HepG2 (cell line): Measurements from ENCODE around the gene GFOD1. TPM values are rescaled to one million over a fixed set of nuclear protein-coding genes. Genes with fewer than 3 reads are reported as not detected.

Experiments used
- AHR ChIP-seq: IDR thresholded peaks from 2 replicates; pipeline ENCODE4 v1.6.1; 2018; ENCODE audit warnings: missing genetic modification reagents, missing compliant biosample characterization
- ARNTL ChIP-seq: sonication (generic); formaldehyde crosslinking; IDR thresholded peaks from 2 replicates; pipeline ENCODE4 v1.4.0; 2020; ENCODE audit warnings: mild to moderate bottlenecking, missing genetic modification reagents
- DPF2 ChIP-seq: sonication (generic); formaldehyde crosslinking; IDR thresholded peaks from 2 replicates; pipeline ENCODE4 v1.4.0; 2020; ENCODE audit warnings: mild to moderate bottlenecking, low read depth, missing genetic modification reagents, borderline replicate concordance
- HNF4A ChIP-seq: sonication (generic); formaldehyde crosslinking; IDR thresholded peaks from 2 replicates; pipeline ENCODE4 v1.4.0; 2020; ENCODE audit warnings: missing genetic modification reagents
- MIER2 ChIP-seq: IDR thresholded peaks from 2 replicates; pipeline ENCODE4 v1.6.1; 2016; ENCODE audit warnings: missing biosample characterization, missing genetic modification reagents
- PAF1 ChIP-seq: IDR thresholded peaks from 2 replicates; pipeline ENCODE4 v1.6.1; 2016; ENCODE audit warnings: missing genetic modification reagents, missing compliant biosample characterization
- PHF5A ChIP-seq: IDR thresholded peaks from one replicate; pipeline ENCODE4 v1.6.1; 2018; ENCODE audit warnings: low read depth, missing genetic modification reagents; ENCODE audit not compliant: unreplicated experiment
- RCOR2 ChIP-seq: IDR thresholded peaks from 2 replicates; pipeline ENCODE4 v1.6.1; 2016; ENCODE audit warnings: missing biosample characterization, missing genetic modification reagents
- RFX3 ChIP-seq: IDR thresholded peaks from 2 replicates; pipeline ENCODE4 v1.6.1; 2016; ENCODE audit warnings: missing biosample characterization, missing genetic modification reagents
- TBX2 ChIP-seq: sonication (generic); formaldehyde crosslinking; IDR thresholded peaks from 2 replicates; pipeline ENCODE4 v1.5.0; 2020; ENCODE audit warnings: missing genetic modification reagents, mild to moderate bottlenecking, borderline replicate concordance
- ZNF138 ChIP-seq: sonication (generic); formaldehyde crosslinking; IDR thresholded peaks from 2 replicates; pipeline ENCODE4 v1.5.0; 2020; ENCODE audit warnings: mild to moderate bottlenecking, low read depth, missing genetic modification reagents
- ZNF354B ChIP-seq: sonication (generic); formaldehyde crosslinking; IDR thresholded peaks from 2 replicates; pipeline ENCODE4 v1.8.0; 2022; ENCODE audit warnings: mild to moderate bottlenecking, missing genetic modification reagents
- ZNF441 ChIP-seq: sonication (generic); formaldehyde crosslinking; IDR thresholded peaks from 2 replicates; pipeline ENCODE4 v1.7.0; 2021; ENCODE audit warnings: missing genetic modification reagents, borderline replicate concordance
- ZNF557 ChIP-seq: sonication (generic); formaldehyde crosslinking; IDR thresholded peaks from 2 replicates; pipeline ENCODE4 v1.4.0; 2020; ENCODE audit warnings: missing genetic modification reagents
- ZNF562 ChIP-seq: sonication (generic); formaldehyde crosslinking; IDR thresholded peaks from 2 replicates; pipeline ENCODE4 v1.8.0; 2022; ENCODE audit warnings: missing genetic modification reagents, borderline replicate concordance
- ZNF660 ChIP-seq: sonication (generic); formaldehyde crosslinking; IDR thresholded peaks from 2 replicates; pipeline ENCODE4 v1.5.1; 2020; ENCODE audit warnings: mild to moderate bottlenecking, low read depth, missing genetic modification reagents, borderline replicate concordance
- ZNF670 ChIP-seq: sonication (generic); formaldehyde crosslinking; IDR thresholded peaks from 2 replicates; pipeline ENCODE4 v1.8.0; 2022; ENCODE audit warnings: mild to moderate bottlenecking, missing genetic modification reagents, borderline replicate concordance
- ZNF746 ChIP-seq: sonication (generic); formaldehyde crosslinking; IDR thresholded peaks from 2 replicates; pipeline ENCODE4 v1.8.0; 2022; ENCODE audit warnings: mild to moderate bottlenecking, missing genetic modification reagents
- ZSCAN20 ChIP-seq: sonication (generic); formaldehyde crosslinking; IDR thresholded peaks from 2 replicates; pipeline ENCODE4 v1.4.0; 2020; ENCODE audit warnings: missing genetic modification reagents, mild to moderate bottlenecking, borderline replicate concordance
- polyA plus RNA-seq, 8 experiments: library from polyadenylated mRNA; depleted of rRNA in 3 of 8; stranded (reverse) in 7 of 8; unstranded in 1 of 8; fragments of >200 nt; fragmentation: Illumina TruSeq in 4 of 8; extraction: Trizol in 4 of 8; gene quantifications; 2 replicates each; pipeline versions ENCODE4 v1.2.1 to v1.2.3, GENCODE V29; 2011 to 2016; ENCODE audit warnings: low read depth in 4 of 8, missing spikeins in 1 of 8, mixed read lengths in 1 of 8; ENCODE audit not compliant: insufficient read depth in 1 of 8
- total RNA-seq, 5 experiments: library from RNA; depleted of rRNA; stranded (reverse); fragments of >200 nt; fragmentation: Illumina TruSeq; extraction: Trizol; gene quantifications; 2 replicates each; pipeline ENCODE4 v1.2.3, GENCODE V29; 2016; ENCODE audit warnings: low read depth in 1 of 5
- TF ChIP-seq, protein P1 (sequence below): sonication (generic); formaldehyde crosslinking; IDR thresholded peaks from 2 replicates; pipeline ENCODE4 v1.4.0; 2020; ENCODE audit warnings: mild to moderate bottlenecking, missing genetic modification reagents
- TF ChIP-seq, protein P2 (sequence below): IDR thresholded peaks from 2 replicates; pipeline ENCODE4 v1.6.1; 2016; ENCODE audit warnings: low read depth, control low read depth
- TF ChIP-seq, protein P3 (sequence below): sonication (generic); formaldehyde crosslinking; IDR thresholded peaks from 2 replicates; pipeline ENCODE4 v1.5.1; 2020; ENCODE audit warnings: mild to moderate bottlenecking, moderate library complexity, missing genetic modification reagents
- TF ChIP-seq, protein P4 (sequence below): sonication (generic); formaldehyde crosslinking; IDR thresholded peaks from 2 replicates; pipeline ENCODE4 v1.5.1; 2020; ENCODE audit warnings: missing genetic modification reagents, mild to moderate bottlenecking, borderline replicate concordance
- TF ChIP-seq, protein P5 (sequence below): IDR thresholded peaks from 2 replicates; pipeline ENCODE4 v1.6.1; 2016; ENCODE audit warnings: missing biosample characterization, missing genetic modification reagents, low read depth

The GFOD1 gene
- total and polyA plus RNA-seq, 2 of the 13 experiments (the other 11 are each of a cell fraction or from before 2014, with no cell fraction given): 1.9 to 6.4 TPM

DNA sequence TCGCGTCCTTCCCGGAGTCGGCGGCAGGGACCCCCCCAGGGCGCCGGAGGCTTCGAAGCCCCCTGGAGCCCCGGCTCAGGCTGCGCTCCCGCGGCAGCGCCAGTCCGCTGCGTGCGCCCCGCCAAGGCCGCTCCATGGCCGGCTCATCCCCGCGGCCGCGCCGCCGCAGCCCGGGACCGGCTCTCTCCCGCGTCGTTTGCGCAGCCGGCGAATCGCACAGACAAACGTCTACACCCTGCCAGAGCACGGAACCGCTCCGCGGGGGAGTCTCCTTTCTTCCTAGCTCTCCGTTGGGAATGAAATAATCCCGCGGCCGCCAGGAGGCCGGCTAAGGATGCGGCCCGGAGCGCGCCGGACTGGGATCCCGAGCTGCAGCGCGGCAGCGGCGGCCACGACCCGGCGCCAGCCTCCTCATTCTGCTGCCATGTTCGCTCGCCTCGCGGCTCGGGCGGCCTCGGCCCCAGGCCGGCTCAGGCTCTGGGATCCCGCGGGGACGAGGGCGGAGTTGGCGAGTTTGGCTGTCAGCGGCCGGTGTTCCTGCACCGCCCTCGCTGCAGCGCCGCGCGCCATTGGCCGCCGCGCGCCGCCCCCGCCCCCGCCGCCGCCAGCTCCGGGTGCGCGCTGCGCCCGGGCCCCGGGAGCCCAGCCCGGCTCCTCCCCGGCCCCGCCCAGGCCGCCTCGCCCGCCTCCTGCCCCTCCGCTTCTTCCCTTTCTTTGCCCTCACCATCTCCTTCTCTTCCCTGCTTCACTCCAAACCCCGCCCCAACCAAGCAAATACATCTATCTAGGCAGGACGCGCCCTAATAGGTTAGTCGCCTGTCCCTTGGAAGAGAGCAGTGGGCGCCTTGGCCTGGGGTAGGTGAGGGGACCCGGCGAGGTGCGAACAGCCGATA lies at the start of gene GFOD1 (continued):
- TF ChIP-seq, protein P1, sequence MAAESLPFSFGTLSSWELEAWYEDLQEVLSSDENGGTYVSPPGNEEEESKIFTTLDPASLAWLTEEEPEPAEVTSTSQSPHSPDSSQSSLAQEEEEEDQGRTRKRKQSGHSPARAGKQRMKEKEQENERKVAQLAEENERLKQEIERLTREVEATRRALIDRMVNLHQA (CRISPR knock-in tag): no peak
- TF ChIP-seq PAF1 (CRISPR knock-in tag): no peak
- TF ChIP-seq, protein P2, sequence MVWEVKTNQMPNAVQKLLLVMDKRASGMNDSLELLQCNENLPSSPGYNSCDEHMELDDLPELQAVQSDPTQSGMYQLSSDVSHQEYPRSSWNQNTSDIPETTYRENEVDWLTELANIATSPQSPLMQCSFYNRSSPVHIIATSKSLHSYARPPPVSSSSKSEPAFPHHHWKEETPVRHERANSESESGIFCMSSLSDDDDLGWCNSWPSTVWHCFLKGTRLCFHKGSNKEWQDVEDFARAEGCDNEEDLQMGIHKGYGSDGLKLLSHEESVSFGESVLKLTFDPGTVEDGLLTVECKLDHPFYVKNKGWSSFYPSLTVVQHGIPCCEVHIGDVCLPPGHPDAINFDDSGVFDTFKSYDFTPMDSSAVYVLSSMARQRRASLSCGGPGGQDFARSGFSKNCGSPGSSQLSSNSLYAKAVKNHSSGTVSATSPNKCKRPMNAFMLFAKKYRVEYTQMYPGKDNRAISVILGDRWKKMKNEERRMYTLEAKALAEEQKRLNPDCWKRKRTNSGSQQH: no peak
- no peak for TF ChIP-seq ZNF354B (CRISPR knock-in tag)
- TF ChIP-seq DPF2 (CRISPR knock-in tag): no peak
- no peak for TF ChIP-seq ARNTL (CRISPR knock-in tag)
- no peak for TF ChIP-seq RCOR2 (CRISPR knock-in tag)
- TF ChIP-seq, protein P3, sequence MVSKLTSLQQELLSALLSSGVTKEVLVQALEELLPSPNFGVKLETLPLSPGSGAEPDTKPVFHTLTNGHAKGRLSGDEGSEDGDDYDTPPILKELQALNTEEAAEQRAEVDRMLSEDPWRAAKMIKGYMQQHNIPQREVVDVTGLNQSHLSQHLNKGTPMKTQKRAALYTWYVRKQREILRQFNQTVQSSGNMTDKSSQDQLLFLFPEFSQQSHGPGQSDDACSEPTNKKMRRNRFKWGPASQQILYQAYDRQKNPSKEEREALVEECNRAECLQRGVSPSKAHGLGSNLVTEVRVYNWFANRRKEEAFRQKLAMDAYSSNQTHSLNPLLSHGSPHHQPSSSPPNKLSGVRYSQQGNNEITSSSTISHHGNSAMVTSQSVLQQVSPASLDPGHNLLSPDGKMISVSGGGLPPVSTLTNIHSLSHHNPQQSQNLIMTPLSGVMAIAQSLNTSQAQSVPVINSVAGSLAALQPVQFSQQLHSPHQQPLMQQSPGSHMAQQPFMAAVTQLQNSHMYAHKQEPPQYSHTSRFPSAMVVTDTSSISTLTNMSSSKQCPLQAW (CRISPR knock-in tag): no peak
- TF ChIP-seq ZNF746 (CRISPR knock-in tag): 0 out of 2 replicates have a peak, but pooled peaks have one; percentile 1
- 0 out of 2 replicates have a peak, but pooled peaks have one; percentile 77 for TF ChIP-seq ZNF138 (CRISPR knock-in tag)
- no peak for TF ChIP-seq ZNF660
- TF ChIP-seq AHR (CRISPR knock-in tag): no peak
- TF ChIP-seq ZNF670 (CRISPR knock-in tag): 0 out of 2 replicates have a peak, but pooled peaks have one; percentile 37
- no peak for TF ChIP-seq MIER2 (CRISPR knock-in tag)
- TF ChIP-seq ZSCAN20 (CRISPR knock-in tag): peak; percentile 95; the same call in 1 of the 2 replicates
- no peak for TF ChIP-seq ZNF562
- TF ChIP-seq TBX2: peak; percentile 31
- TF ChIP-seq, protein P4, sequence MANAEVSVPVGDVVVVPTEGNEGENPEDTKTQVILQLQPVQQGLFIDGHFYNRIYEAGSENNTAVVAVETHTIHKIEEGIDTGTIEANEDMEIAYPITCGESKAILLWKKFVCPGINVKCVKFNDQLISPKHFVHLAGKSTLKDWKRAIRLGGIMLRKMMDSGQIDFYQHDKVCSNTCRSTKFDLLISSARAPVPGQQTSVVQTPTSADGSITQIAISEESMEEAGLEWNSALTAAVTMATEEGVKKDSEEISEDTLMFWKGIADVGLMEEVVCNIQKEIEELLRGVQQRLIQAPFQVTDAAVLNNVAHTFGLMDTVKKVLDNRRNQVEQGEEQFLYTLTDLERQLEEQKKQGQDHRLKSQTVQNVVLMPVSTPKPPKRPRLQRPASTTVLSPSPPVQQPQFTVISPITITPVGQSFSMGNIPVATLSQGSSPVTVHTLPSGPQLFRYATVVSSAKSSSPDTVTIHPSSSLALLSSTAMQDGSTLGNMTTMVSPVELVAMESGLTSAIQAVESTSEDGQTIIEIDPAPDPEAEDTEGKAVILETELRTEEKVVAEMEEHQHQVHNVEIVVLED: no peak
- no peak for TF ChIP-seq ZNF441
- TF ChIP-seq HNF4A (CRISPR knock-in tag): no peak
- TF ChIP-seq, protein P5, sequence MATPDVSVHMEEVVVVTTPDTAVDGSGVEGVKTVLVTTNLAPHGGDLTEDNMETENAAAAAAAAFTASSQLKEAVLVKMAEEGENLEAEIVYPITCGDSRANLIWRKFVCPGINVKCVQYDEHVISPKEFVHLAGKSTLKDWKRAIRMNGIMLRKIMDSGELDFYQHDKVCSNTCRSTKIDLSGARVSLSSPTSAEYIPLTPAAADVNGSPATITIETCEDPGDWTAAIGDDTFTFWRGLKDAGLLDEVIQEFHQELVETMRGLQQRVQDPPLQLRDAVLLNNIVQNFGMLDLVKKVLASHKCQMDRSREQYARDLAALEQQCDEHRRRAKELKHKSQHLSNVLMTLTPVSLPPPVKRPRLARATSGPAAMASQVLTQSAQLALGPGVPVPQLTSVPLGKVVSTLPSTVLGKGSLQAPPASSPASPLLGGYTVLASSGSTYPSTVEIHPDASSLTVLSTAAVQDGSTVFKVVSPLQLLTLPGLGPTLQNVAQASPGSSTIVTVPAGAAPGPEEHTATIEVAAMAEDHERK: no peak
- no peak for TF ChIP-seq ZNF557 (CRISPR knock-in tag)
- TF ChIP-seq RFX3 (CRISPR knock-in tag): no peak
- TF ChIP-seq PHF5A (CRISPR knock-in tag): no peak
